GM23248 (cell line): ENCODE results near the gene EXOSC5. TPM values are rescaled to one million over a fixed set of nuclear protein-coding genes. Genes with fewer than 3 reads are reported as not detected.
A peak's percentile ranks its signal among the peaks of the same experiment; 100 is the strongest.
"Not testable (repeated sequence)": the region's sequence is repeated elsewhere in the genome, so short reads cannot be mapped to it uniquely, and the experiment has no call there.

ENCODE experiments used
- DNase-seq: peaks from one replicate; pipeline ENCODE4 v3.0.0-alpha.2; 2015
- H2AFZ ChIP-seq: fragments of 200-600 bp; sonication (generic); 2 replicates; pipeline ENCODE4 v1.6.1; 2016; ENCODE audit warnings: antibody characterized with exemption
- H3F3A ChIP-seq: fragments of 200-600 bp; sonication (generic); 2 replicates; pipeline ENCODE4 v1.6.1; 2016; ENCODE audit warnings: mild to moderate bottlenecking, antibody characterized with exemption, mixed run types; ENCODE audit not compliant: insufficient read depth
- H3K27ac ChIP-seq: fragments of 200-600 bp; sonication (generic); 2 replicates; pipeline ENCODE4 v1.5.1; 2016; ENCODE audit warnings: mild to moderate bottlenecking
- H3K27me3 ChIP-seq: fragments of 200-600 bp; sonication (generic); replicated peaks from 2 replicates; pipeline ENCODE4 v1.6.1; 2016; ENCODE audit warnings: mild to moderate bottlenecking; ENCODE audit not compliant: insufficient read depth
- H3K36me3 ChIP-seq: fragments of 200-600 bp; sonication (generic); 2 replicates; pipeline ENCODE4 v1.6.1; 2016; ENCODE audit warnings: low read depth, mild to moderate bottlenecking
- H3K4me1 ChIP-seq: fragments of 200-600 bp; sonication (generic); 2 replicates; pipeline ENCODE4 v1.6.1; 2016; ENCODE audit warnings: mild to moderate bottlenecking; ENCODE audit not compliant: insufficient read depth
- H3K4me2 ChIP-seq: fragments of 200-600 bp; sonication (generic); one replicate; pipeline ENCODE4 v1.6.1; 2016; ENCODE audit warnings: mild to moderate bottlenecking; ENCODE audit not compliant: unreplicated experiment
- H3K4me3 ChIP-seq: fragments of 200-600 bp; sonication (generic); 2 replicates; pipeline ENCODE4 v1.5.1; 2016; ENCODE audit warnings: mild to moderate bottlenecking
- H3K79me2 ChIP-seq: fragments of 200-600 bp; sonication (generic); 2 replicates; pipeline ENCODE4 v1.6.1; 2016; ENCODE audit warnings: mild to moderate bottlenecking; ENCODE audit not compliant: insufficient read depth
- H3K9ac ChIP-seq: fragments of 200-600 bp; sonication (generic); 2 replicates; pipeline ENCODE4 v1.6.1; 2016; ENCODE audit warnings: mild to moderate bottlenecking
- H3K9me2 ChIP-seq: fragments of 200-600 bp; sonication (generic); 2 replicates; pipeline ENCODE4 v1.6.1; 2016; ENCODE audit warnings: mixed run types, mild to moderate bottlenecking, moderate library complexity; ENCODE audit not compliant: insufficient read depth
- H3K9me3 ChIP-seq: fragments of 200-600 bp; sonication (generic); one replicate; pipeline ENCODE4 v1.6.1; 2017; ENCODE audit warnings: low read depth
- H4K20me1 ChIP-seq: fragments of 200-600 bp; sonication (generic); 2 replicates; pipeline ENCODE4 v1.6.0; 2016; ENCODE audit not compliant: insufficient read depth
- EZH2 ChIP-seq: fragments of 200-600 bp; sonication (generic); IDR thresholded peaks from 2 replicates; pipeline ENCODE4 v1.6.1; 2018; ENCODE audit warnings: antibody characterized with exemption, mild to moderate bottlenecking; ENCODE audit not compliant: insufficient read depth, poor library complexity, severe bottlenecking
- EZH2phosphoT487 ChIP-seq: fragments of 200-600 bp; sonication (generic); IDR thresholded peaks from 2 replicates; pipeline ENCODE4 v1.6.1; 2018; ENCODE audit warnings: antibody characterized with exemption, moderate library complexity, mild to moderate bottlenecking, low read depth; ENCODE audit not compliant: insufficient read depth
- WGBS, 2 experiments: methylation state at CpG; one replicate each; pipeline ENCODE4 v1.1.6; 2015 to 2017; ENCODE audit warnings: low lambda C conversion rate in 2 of 2, low coverage in 1 of 2; ENCODE audit errors: missing lambda C conversion rate in 2 of 2; 5-methylcytosine and 5-hydroxymethylcytosine counted together
- in situ Hi-C: fragments of 300-500 bp; cut with MboI; formaldehyde crosslinking; loops from 2 replicates; pipeline ENCODE4 v1.15.0; 2020
- polyA plus RNA-seq: library from polyadenylated mRNA; unstranded; fragments of >200 nt; fragmentation: Nextera tagmentation; extraction: Ambion mirVana; gene quantifications from 2 replicates; pipeline ENCODE4 v1.2.1, GENCODE V29; 2016
- total RNA-seq: library from RNA; depleted of rRNA; stranded (reverse); fragments of >200 nt; shearing (Covaris generic); gene quantifications from 2 replicates; pipeline ENCODE4 v1.2.3, GENCODE V29; 2014

Gene EXOSC5
- total and polyA plus RNA-seq, 2 experiments from 2014 or later = 21.4 to 26.4 TPM

- H3K36me3 ChIP-seq = no peaks in the 10 kb centered on the region
- H4K20me1 ChIP-seq = no peaks in the 10 kb centered on the region
- peaks cover 29% of the 10 kb centered on the region for H3K79me2 ChIP-seq
- H3K9me2 ChIP-seq = no peaks in the 10 kb centered on the region
- 74 to 80% methylated on average over 2 of the region's 2 CpGs for WGBS, 2 experiments
- H3K4me1 ChIP-seq = peaks cover 27% of the 10 kb centered on the region
- no peaks in the 10 kb centered on the region for H3K27me3 ChIP-seq
- TF ChIP-seq EZH2 = no peak
- TF ChIP-seq EZH2phosphoT487 = no peak
- no peak overlapping the region for H3K4me3 ChIP-seq
- no peak overlapping the region for H3K4me2 ChIP-seq
- peaks cover 15% of the 10 kb centered on the region for H3F3A ChIP-seq
- H3K27ac ChIP-seq = no peak overlapping the region
- no peak overlapping the region for H2AFZ ChIP-seq
- DNase-seq = no peak
- H3K9me3 ChIP-seq = no peaks in the 10 kb centered on the region
- H3K9ac ChIP-seq = no peak overlapping the region
- in situ Hi-C loops = no loop called here
Measured at GRCh38 chr19:41372501-41372900, 24.7 kb downstream of the EXOSC5 start.

GRCh38 chr19:41371541-41371940, 25.6 kb downstream of the EXOSC5 start:
- Histone ChIP-seq H3K27me3 (no peaks in the 10 kb centered on the region), H2AFZ (no peak overlapping the region), H3F3A (peaks cover 21% of the 10 kb centered on the region), H3K36me3 (no peaks in the 10 kb centered on the region), H4K20me1 (no peaks in the 10 kb centered on the region), H3K9me2 (no peaks in the 10 kb centered on the region), H3K9ac (no peak overlapping the region), H3K4me3 (no peak overlapping the region), H3K4me2 (no peak overlapping the region), H3K79me2 (peaks cover 37% of the 10 kb centered on the region), H3K27ac (no peak overlapping the region), H3K4me1 (peaks cover 36% of the 10 kb centered on the region), H3K9me3 (no peaks in the 10 kb centered on the region)
- no peak for DNase-seq
- no peak for TF ChIP-seq EZH2phosphoT487
- TF ChIP-seq EZH2 = no peak
- WGBS, 2 experiments = 84 to 90% methylated on average over 8 of the region's 8 CpGs
- in situ Hi-C loops = no loop called here

GRCh38 chr19:41371119-41371518, 26.0 kb downstream of the EXOSC5 start:
- H3K36me3 ChIP-seq, H3K27me3 ChIP-seq, H2AFZ ChIP-seq, H3K4me3 ChIP-seq, in situ Hi-C loops, DNase-seq, H4K20me1 ChIP-seq, H3K9ac ChIP-seq, H3K9me3 ChIP-seq, H3K4me2 ChIP-seq, H3K9me2 ChIP-seq, H3K27ac ChIP-seq: not testable (repeated sequence)
- H3F3A ChIP-seq = peaks cover 21% of the 10 kb centered on the region
- H3K79me2 ChIP-seq = peaks cover 41% of the 10 kb centered on the region
- 90 to 94% methylated on average over 5 of the region's 5 CpGs for WGBS, 2 experiments
- H3K4me1 ChIP-seq = peaks cover 34% of the 10 kb centered on the region

GRCh38 chr19:41369769-41370168, 27.4 kb downstream of the EXOSC5 start:
- Histone ChIP-seq H3K27ac (no peak overlapping the region), H3K4me3 (no peak overlapping the region), H3K9me2 (no peaks in the 10 kb centered on the region), H3K9me3 (no peaks in the 10 kb centered on the region), H3K27me3 (no peaks in the 10 kb centered on the region), H3F3A (peaks cover 21% of the 10 kb centered on the region), H3K79me2 (peaks cover 54% of the 10 kb centered on the region), H3K36me3 (no peaks in the 10 kb centered on the region), H3K4me1 (peaks cover 31% of the 10 kb centered on the region), H4K20me1 (no peaks in the 10 kb centered on the region), H3K9ac (no peak overlapping the region), H2AFZ (no peak overlapping the region), H3K4me2 (no peak overlapping the region)
- WGBS, 2 experiments = 90 to 98% methylated on average over 2 of the region's 2 CpGs
- in situ Hi-C loops = no loop called here
- TF ChIP-seq EZH2phosphoT487 = no peak
- TF ChIP-seq EZH2 = no peak
- no peak for DNase-seq

GRCh38 chr19:41367848-41368301, 29.3 kb downstream of the EXOSC5 start:
- peak overlapping the region; percentile 39; the same call in 1 of the 2 replicates for H3K9ac ChIP-seq
- in situ Hi-C loops = no loop called here
- H3K4me1 ChIP-seq = peaks cover 27% of the 10 kb centered on the region
- no peaks in the 10 kb centered on the region for H3K27me3 ChIP-seq
- H3K9me2 ChIP-seq = no peaks in the 10 kb centered on the region
- peak overlapping the region; percentile 88 for H3K27ac ChIP-seq
- peak; percentile 94 for DNase-seq
- peak overlapping the region; percentile 72 for H3K4me2 ChIP-seq
- H3F3A ChIP-seq = peaks cover 17% of the 10 kb centered on the region
- H3K9me3 ChIP-seq = no peaks in the 10 kb centered on the region
- TF ChIP-seq EZH2phosphoT487 = no peak
- no peak for TF ChIP-seq EZH2
- H3K4me3 ChIP-seq = no peak overlapping the region
- 21 to 28% methylated on average over 6 of the region's 6 CpGs for WGBS, 2 experiments
- no peak overlapping the region for H2AFZ ChIP-seq
- H3K36me3 ChIP-seq = no peaks in the 10 kb centered on the region
- no peaks in the 10 kb centered on the region for H4K20me1 ChIP-seq
- H3K79me2 ChIP-seq = peaks cover 56% of the 10 kb centered on the region
